GM18498 (cell line): Measurements from ENCODE around the gene CEP19.

Source experiments
- ATAC-seq: cut with Tn5 transposase; IDR thresholded peaks from one replicate; pipeline ENCODE4 v1.9.1; 2021; ENCODE audit warnings: mild to moderate bottlenecking, moderate library complexity; ENCODE audit not compliant: unreplicated experiment

CEP19 gene

DNA sequence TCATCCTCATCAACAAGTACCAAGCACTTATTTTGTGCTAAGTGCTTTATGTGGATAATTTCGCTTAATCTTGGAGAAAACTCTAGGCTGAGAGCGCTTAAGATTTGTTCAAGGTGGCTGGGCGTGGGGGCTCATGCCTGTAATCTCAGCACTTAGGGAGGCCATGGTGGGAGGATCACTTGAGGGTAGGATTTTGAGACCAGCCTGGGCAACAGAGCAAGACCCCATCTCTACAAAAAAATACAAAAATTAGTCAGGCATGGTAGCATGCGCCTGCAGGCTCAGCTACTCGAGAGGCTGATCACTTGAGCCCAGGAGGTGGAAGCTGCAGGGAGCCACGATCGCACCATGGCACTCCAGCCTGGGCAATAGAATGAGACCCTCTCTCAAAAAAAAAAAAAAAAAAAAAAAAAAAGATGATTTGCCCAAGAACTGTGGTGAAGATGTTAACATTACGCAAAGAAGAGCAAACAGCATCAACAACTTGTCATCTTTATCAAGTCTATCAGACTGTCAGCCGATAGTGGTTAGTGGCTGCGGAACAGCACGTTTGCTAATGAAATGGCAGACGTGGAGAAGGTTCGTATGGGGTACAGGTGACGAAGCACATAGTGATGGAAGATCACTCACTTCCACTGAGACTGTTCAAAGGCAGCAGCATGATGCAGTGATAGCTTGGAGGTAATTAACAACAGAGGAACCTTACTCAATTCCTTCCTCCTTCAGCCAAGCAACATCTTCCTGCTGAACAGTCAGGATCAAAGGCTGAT is 44.8 kb downstream of the CEP19 start:
- no peak for ATAC-seq

DNA sequence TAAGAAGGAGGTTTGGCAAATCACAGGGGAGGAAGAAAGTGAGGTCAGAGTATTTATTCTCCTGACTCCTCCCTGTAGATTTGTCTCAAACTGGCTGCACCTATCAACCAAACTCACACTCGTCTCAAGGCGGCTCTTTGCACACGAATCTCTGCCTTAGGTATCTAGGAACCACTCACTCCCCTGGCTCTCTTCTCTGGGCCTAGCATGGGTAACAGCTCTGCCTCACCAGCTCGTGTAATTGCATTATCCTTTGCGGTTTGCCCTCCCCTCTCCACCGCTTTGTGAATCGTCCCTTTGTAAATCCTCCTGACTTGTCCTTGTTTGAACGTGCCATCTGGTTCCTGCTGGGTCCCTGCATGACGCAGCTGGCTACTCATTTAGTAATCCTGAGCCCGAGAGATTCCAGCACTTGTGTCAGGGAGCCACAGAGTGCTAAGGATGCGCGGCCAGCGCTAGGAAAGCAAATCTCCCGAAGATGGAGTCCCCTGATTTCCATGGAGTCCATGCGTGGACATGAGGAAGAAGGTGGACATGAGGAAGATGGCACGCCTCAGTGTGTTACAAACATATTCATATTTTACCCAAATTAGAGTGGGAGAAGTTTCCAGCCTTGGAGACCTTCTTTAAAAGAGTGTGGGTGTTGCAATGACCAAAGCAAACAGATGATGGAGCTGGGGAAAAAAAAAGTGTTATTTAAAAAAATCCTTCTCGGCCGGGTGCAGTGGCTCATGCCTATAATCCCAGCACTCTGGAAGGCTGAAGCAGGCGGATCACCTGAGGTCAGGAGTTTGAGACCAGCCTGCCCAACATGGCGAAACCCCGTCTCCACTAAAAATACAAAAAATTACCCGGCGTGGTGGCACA is 45.8 kb downstream of the CEP19 start:
- no peak for ATAC-seq

DNA sequence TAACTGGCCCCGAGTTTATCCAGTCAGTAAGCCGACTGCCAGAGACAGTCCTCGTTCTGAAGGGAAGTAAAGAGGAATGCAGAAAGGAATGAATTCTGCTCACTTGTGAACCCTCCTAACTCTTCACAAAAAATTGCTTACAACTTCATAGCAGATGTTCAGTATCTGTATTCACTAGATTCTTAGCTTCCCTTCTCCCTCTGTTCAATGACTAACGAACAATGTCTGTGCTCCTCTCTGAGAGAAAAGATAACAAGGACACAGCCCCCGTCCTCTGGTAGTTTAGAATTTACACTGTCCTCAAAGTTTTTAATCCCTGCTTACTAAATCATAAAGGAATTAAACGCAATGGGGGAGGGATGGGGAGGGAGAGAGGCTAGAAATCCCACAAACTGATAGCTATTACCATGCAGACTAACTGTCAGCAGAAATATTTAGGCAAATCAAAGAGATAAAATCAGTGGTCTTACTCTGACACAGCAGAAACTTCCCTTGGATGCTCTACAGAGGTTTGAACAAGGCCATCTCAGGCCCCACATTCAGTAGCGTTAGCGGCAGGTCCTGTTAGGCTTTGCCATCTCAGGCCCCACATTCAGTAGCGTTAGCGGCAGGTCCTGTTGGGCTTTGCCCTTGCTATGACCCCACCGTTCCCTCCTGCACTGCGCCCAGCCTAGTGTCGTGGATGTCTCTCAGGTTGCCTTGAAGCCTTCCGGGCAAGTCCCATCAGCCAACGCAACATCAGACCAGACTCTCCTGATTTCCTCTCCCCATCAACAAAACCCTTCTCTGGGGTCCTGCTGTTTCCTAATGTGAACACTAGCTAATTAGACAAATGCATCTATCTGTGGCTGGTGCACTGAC is 49.1 kb downstream of the CEP19 start:
- no peak for ATAC-seq

DNA sequence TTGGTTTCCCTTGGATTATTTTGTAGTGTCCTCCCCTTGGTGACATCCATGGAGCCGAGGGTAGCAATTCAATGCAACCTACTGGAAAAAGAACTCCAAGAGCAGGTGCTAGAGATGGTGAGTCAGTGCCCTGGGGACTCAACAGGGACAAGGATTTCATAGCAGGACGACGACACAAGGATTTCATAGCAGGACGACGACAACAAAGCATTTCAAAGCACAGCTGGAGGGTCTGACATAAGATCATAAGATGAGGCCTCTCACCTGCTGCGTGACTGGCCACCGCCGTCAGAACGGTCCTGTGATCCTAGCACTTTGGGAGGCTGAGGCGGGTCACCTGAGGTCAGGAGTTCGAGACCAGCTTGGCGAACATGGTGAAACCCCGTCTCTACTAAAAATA is 50.0 kb downstream of the CEP19 start:
- ATAC-seq: no peak

DNA sequence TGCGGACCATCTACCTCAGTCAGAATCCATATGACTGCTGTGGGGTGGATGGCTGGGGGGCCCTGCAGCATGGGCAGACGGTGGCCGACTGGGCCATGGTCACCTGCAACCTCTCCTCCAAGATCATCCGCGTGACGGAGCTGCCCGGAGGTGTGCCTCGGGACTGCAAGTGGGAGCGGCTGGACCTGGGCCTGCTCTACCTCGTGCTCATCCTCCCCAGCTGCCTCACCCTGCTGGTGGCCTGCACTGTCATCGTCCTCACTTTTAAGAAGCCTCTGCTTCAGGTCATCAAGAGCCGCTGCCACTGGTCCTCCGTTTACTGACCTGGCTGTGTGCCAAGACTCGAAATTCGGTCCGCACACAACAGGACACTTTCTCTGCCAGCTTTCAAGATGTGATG is 50.6 kb downstream of the CEP19 start:
- no peak for ATAC-seq

DNA sequence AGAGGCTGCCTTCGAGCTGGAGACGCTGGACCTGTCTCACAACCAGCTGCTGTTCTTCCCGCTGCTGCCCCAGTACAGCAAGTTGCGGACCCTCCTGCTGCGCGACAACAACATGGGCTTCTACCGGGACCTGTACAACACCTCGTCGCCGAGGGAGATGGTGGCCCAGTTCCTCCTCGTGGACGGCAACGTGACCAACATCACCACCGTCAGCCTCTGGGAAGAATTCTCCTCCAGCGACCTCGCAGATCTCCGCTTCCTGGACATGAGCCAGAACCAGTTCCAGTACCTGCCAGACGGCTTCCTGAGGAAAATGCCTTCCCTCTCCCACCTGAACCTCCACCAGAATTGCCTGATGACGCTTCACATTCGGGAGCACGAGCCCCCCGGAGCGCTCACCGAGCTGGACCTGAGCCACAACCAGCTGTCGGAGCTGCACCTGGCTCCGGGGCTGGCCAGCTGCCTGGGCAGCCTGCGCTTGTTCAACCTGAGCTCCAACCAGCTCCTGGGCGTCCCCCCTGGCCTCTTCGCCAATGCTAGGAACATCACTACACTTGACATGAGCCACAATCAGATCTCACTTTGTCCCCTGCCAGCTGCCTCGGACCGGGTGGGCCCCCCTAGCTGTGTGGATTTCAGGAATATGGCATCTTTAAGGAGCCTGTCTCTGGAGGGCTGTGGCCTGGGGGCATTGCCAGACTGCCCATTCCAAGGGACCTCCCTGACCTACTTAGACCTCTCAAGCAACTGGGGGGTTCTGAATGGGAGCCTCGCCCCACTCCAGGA is 51.5 kb downstream of the CEP19 start:
- no peak for ATAC-seq

DNA sequence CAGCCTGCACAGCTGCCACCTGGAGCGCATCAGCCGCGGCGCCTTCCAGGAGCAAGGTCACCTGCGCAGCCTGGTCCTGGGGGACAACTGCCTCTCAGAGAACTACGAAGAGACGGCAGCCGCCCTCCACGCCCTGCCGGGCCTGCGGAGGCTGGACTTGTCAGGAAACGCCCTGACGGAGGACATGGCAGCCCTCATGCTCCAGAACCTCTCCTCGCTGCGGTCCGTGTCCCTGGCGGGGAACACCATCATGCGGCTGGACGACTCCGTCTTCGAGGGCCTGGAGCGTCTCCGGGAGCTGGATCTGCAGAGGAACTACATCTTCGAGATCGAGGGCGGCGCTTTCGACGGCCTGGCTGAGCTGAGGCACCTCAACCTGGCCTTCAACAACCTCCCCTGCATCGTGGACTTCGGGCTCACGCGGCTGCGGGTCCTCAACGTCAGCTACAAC is 52.1 kb downstream of the CEP19 start:
- no peak for ATAC-seq
